Glomerular endothelial cell (primary cell): Measurements from ENCODE around the gene SLC7A7. TPM values are rescaled to one million over a fixed set of nuclear protein-coding genes. Genes with fewer than 3 reads are reported as not detected.
"Not testable (repeated sequence)": the region's sequence is repeated elsewhere in the genome, so short reads cannot be mapped to it uniquely, and the experiment has no call there.

Experiments used
- DNase-seq: peaks from one replicate; pipeline ENCODE4 v3.0.0-alpha.2; 2011; ENCODE audit warnings: low read depth, low spot score; ENCODE audit errors: extremely low read depth
- total RNA-seq: library from RNA; depleted of rRNA; stranded (reverse); fragments of >200 nt; gene quantifications from 2 replicates; pipeline ENCODE4 v1.2.3, GENCODE V29; 2015

Gene SLC7A7
- total RNA-seq, result 27.2 and 38.2 TPM in 2 replicates

GRCh38 chr14:22814941-22815713 lies at the start of gene SLC7A7:
Gene SLC7A7, minus strand, starts transcription at chr14:22815435. Its CDS starts 2,037 bp downstream, at chr14:22813398.
- DNase-seq, result no peak

- no peak for DNase-seq
Measured at GRCh38 chr14:22864979-22865378, 49.7 kb upstream of the SLC7A7 start.

GRCh38 chr14:22861651-22862050 lies 46.4 kb upstream of the SLC7A7 start:
- DNase-seq, result no peak

- DNase-seq, result not testable (repeated sequence)
Measured at GRCh38 chr14:22860377-22860776, 45.1 kb upstream of the SLC7A7 start.

GRCh38 chr14:22856428-22856827 lies 41.2 kb upstream of the SLC7A7 start:
- DNase-seq, result no peak

- no peak for DNase-seq
Measured at GRCh38 chr14:22854963-22855724, 39.9 kb upstream of the SLC7A7 start.

- DNase-seq, result not testable (repeated sequence)
Measured at GRCh38 chr14:22854296-22854695, 39.1 kb upstream of the SLC7A7 start.

- DNase-seq, result no peak
Measured at GRCh38 chr14:22852940-22853767, 37.9 kb upstream of the SLC7A7 start.

GRCh38 chr14:22852599-22852939 lies 37.3 kb upstream of the SLC7A7 start:
- no peak for DNase-seq

- not testable (repeated sequence) for DNase-seq
Measured at GRCh38 chr14:22852178-22852577, 36.9 kb upstream of the SLC7A7 start.

GRCh38 chr14:22850944-22851764 lies 35.9 kb upstream of the SLC7A7 start:
- no peak for DNase-seq

- no peak for DNase-seq
Measured at GRCh38 chr14:22849212-22849819, 34.1 kb upstream of the SLC7A7 start.

- DNase-seq, result no peak
Measured at GRCh38 chr14:22848351-22849164, 33.3 kb upstream of the SLC7A7 start.

- DNase-seq, result no peak
Measured at GRCh38 chr14:22847661-22848341, 32.6 kb upstream of the SLC7A7 start.

GRCh38 chr14:22846811-22847307 lies 31.6 kb upstream of the SLC7A7 start:
- no peak for DNase-seq

- DNase-seq, result no peak
Measured at GRCh38 chr14:22845821-22846625, 30.8 kb upstream of the SLC7A7 start.

GRCh38 chr14:22845103-22845394 lies 29.8 kb upstream of the SLC7A7 start:
- no peak for DNase-seq
